LNCaP clone FGC (cell line): ENCODE data around the gene CADPS.

Experiments used
- DNase-seq: peaks from one replicate; pipeline ENCODE4 v3.0.0-alpha.2; 2011; ENCODE audit warnings: low read depth
- H3K4me3 ChIP-seq: 2 replicates; pipeline ENCODE4 v1.5.1; 2011; ENCODE audit warnings: mild to moderate bottlenecking, low read depth, low read length, control low read depth
- CTCF ChIP-seq: IDR thresholded peaks from 2 replicates; pipeline ENCODE4 v1.5.1; 2012; ENCODE audit warnings: mild to moderate bottlenecking; ENCODE audit not compliant: control insufficient read depth, insufficient read depth; ENCODE audit errors: extremely low read depth

The CADPS gene

GRCh38 chr3:62531981-62532380 is 343.2 kb downstream of the CADPS start:
- DNase-seq: no peak
- no peak for TF ChIP-seq CTCF
- no peak overlapping the region for H3K4me3 ChIP-seq

- no peak overlapping the region for H3K4me3 ChIP-seq
- TF ChIP-seq CTCF: no peak
- no peak for DNase-seq
Observed at GRCh38 chr3:62531493-62531892, 343.7 kb downstream of the CADPS start.

DNA sequence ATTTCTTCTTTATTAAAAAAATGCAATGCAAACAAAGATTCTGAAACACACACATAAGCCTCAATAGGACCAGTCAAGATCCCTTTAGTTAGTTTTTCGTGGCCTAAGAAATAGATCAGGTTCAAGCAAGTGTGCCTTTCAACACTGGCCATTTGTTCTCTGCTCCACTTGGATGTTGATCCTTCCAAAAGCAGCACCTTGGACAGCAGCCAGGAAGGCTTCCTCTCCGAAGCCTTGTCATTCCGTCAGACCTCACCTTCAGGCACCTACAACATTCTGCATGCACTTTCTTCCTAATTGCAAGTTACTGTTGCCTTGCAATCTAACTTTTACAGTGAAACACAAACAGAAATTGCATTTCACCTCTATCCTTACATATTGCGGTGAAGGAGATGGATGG is 346.0 kb downstream of the CADPS start:
- DNase-seq: peak; percentile 11
- no peak for TF ChIP-seq CTCF

DNA sequence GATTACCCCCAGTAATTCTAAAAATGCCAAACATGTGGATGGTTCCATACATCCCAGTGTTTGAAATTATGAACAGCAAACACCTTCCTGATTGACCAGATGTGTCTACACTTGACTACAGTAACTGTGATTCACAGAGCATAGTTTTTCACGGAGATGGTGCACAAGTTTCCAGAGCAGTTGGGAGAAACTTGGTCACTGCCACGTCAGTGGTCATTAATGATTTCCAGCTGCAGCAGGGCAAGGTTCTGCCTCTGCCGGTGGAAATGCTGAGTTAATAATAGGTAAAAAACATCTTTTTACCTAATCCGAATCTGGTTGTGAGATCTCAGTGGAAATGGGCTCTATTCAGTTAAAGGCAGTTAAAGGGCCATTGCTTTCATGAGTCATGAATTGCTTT is 347.7 kb downstream of the CADPS start:
- DNase-seq: no peak
- TF ChIP-seq CTCF: no peak
- no peak overlapping the region for H3K4me3 ChIP-seq

More for the DNA sequence above, 346.0 kb downstream of the CADPS start:
- no peak overlapping the region for H3K4me3 ChIP-seq

- DNase-seq: no peak
- H3K4me3 ChIP-seq: no peak overlapping the region
- no peak for TF ChIP-seq CTCF
Observed at GRCh38 chr3:62525281-62525680, 349.9 kb downstream of the CADPS start.

DNA sequence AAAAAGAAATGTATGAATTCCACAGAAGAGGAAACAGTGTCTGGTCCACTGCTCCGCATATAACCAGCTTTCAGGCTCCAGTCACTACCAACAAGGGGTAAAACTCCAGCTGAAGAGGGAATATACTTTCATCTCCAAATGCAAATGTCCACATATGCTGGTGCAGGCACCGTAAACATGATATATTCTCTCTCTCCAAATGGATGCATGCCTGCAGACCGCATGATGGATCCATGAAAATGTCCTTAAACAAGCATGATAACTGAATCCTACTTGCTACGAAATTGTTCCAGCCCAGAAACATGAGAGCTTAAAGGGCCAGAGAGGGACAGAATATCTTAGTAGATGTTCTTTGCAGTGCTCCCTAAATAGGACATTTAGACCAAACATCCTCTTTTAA is 351.5 kb downstream of the CADPS start:
- H3K4me3 ChIP-seq: no peak overlapping the region
- DNase-seq: no peak
- no peak for TF ChIP-seq CTCF

GRCh38 chr3:62521464-62522105 is 353.6 kb downstream of the CADPS start:
- TF ChIP-seq CTCF: no peak

More at GRCh38 chr3:62521464-62522105, 353.6 kb downstream of the CADPS start:
- no peak overlapping the region for H3K4me3 ChIP-seq
- no peak for DNase-seq
